Measurements from ENCODE around the gene MARCHF10.
A peak's percentile ranks its signal among the peaks of the same experiment; 100 is the strongest.
"Not testable (repeated sequence)": the region's sequence is repeated elsewhere in the genome, so short reads cannot be mapped to it uniquely, and the experiment has no call there.

MARCHF10 gene, protein sequence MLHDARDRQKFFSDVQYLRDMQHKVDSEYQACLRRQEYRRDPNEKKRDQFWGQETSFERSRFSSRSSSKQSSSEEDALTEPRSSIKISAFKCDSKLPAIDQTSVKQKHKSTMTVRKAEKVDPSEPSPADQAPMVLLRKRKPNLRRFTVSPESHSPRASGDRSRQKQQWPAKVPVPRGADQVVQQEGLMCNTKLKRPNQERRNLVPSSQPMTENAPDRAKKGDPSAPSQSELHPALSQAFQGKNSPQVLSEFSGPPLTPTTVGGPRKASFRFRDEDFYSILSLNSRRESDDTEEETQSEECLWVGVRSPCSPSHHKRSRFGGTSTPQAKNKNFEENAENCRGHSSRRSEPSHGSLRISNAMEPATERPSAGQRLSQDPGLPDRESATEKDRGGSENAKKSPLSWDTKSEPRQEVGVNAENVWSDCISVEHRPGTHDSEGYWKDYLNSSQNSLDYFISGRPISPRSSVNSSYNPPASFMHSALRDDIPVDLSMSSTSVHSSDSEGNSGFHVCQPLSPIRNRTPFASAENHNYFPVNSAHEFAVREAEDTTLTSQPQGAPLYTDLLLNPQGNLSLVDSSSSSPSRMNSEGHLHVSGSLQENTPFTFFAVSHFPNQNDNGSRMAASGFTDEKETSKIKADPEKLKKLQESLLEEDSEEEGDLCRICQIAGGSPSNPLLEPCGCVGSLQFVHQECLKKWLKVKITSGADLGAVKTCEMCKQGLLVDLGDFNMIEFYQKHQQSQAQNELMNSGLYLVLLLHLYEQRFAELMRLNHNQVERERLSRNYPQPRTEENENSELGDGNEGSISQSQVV

DNA sequence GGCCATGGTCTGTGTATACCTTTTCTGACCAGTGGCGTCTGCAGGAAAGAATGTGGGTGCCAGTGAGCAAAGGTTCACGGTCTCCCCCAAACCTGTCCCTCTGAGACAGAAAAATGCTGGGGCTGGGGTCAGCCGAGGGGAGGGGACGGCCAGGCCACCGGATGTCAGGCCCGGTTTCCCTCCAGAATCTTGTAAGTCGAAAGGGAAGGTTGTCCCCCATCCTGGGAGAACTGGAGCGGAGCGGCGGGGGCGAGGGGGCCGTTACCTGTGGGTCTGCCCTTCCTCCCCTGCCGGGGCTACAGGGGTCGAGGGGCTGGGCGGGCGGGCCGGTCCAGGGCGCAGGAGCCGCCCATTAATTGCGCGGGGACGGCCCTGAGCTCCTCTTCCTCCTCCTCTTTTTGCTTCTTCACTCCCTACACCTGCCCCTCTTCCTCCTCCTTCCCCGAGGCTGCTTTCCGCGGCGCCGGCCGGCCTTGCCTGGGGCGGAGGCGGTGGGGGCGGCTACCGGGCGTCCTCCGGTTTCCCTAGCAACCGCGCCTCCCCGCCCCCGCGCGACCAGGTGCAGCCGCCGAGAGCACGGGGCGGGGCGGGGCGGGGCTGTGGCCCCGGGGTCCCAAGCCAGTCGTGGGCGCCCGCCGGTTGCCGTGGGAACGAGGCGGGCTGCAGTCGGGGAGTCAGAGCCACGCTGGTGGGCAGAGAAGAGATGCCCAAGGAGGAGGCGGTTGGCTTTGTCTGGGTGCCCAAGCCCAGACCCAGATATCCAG is at the start of gene MARCHF10:
Gene MARCHF10, minus strand, starts transcription at position 503 of the 764 bp plus-strand sequence. CDS start 6,579 bp downstream, outside the sequence.
- DNase-seq = peak; percentile 31 to 54

DNA sequence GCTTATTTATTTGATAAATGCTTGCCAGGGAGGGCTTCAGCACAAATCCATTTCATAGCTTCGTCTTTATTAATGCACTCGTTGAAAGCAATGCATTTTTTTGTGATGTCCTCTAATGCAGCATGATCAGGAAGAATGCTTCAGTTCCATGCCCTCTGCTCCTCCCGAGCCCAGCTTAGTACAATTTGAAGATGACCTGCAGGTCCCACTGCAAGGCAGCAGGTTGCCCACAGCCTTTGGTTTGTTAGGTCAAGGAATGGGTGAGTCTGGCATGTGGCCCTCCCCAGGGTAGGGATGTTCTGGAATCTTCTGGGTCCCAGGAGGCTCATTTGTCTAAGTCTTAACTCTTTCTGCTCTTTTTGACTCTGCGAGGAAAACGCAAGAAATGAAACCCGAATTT is 49.4 kb upstream of the MARCHF10 start:
- DNase-seq = no peak

DNA sequence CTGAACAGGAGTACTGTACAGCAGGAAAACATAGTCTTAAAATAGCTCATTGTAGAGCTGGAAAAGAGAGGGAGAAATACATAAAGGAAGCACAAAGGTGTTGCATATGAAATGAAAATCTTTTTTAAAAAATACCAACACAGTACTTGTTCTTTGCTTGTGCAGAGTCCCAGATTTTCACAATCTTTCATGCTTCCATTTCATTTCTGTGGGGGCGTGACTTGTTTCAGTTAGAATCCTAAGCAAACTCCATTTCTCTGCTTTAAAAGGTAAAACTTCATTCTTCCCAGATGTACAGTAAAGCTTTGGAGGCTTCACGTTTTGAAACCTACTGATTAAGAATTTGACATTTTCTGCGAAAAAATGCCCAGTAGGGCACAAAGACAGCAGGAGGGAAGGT is 48.5 kb upstream of the MARCHF10 start:
- DNase-seq = no peak

DNA sequence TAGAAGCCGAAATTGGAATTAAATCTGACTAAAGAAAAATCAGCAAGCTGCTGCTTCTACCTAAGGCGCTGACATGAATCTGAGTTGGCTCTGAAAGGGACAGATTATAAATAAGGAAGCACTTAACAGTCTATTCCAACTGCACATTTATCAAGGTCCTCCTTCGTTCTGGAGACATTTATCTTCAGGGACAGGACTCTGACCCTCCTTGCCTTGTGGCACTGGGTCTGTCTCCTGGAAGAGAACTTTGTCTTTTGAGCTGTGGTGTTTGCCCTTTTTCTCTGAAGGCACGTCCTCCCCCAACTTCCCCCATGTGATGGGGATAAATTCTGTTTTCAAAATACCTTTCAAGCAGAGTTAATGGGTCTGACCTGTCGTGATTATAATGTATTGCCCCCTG is 47.0 kb upstream of the MARCHF10 start:
- no peak for DNase-seq

DNA sequence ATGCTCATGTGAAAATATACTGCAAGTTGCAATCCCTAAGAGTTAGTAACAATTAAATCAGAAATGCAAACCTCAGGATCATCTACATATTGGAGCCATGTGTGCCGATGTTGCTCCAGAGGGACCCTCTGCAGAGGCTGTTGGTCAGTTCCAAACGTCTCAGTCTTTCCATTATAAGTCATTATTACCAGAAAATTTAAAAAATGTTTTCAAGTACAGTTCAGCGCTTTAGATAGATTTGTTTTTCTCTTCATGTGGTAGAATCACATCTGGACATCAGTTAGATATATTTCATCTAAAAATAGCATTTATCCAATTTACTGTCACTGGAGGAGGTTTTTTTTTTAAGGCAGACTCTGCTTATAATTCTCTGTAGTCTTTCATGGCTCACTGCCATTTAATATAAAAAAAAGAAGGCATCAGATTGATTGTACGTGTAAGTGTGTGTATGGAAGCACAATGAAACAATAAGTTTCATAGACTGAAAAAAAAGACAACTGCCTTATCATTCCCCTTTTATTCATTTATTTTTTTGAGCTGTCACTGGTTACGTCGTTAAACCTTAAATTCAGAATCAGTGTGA is 46.1 kb upstream of the MARCHF10 start:
- no peak for DNase-seq

DNA sequence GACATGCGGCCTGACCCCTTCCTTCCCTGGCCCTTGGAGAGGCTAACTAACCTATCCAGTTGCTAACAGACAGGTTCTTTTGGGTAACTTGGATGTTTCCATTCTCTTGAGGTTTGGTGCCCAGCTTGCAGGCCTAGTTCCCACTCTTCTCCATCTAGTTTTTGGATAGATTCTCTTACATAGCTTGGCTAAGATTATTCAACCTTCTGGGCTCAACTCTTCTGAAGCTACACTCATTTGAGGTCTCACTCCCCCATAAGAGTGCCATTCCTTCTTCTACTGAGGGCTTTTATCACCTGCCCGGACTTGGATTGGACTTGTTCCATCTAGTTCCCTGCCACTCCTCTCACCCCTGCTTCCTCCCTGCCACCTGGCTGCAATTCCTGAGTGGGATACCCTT is 44.1 kb upstream of the MARCHF10 start:
- DNase-seq = no peak

DNA sequence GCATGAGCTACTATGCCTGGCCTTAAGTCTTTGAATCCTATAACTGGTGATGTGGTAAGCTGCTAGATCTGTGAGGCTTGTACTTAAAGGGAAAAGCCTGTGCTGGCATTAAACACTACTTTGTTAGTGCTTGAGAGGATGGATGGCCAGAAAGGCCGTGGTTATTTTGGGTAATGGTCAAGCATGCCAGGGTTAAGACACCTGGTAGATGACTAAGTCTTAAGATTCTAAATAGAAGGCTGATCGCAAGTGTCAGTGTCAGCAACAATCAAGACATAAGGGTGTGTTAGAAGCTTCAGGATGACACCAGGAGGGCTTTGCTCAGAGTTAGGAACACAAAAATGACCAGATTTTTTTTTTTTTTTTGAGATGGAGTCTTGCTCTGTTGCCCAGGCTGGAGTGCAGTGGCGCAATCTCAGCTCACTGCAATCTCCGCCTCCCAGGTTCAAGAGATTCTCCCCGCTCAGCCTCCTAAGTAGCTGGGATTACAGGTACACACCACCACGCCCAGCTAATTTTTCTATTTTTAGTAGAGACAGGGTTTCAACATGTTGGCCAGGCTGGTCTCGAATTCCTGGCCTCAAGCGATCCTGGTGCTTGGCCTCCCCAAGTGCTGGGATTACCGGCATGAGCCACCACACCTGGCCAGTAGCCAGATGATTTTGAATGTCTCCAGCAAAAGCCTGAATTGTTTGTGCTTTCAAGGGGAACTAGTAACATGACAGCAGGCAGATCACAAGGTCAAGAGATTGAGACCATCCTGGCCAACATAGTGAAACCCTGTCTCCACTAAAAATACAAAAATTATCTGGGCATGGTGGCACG is 41.7 kb upstream of the MARCHF10 start:
- DNase-seq = not testable (repeated sequence)

DNA sequence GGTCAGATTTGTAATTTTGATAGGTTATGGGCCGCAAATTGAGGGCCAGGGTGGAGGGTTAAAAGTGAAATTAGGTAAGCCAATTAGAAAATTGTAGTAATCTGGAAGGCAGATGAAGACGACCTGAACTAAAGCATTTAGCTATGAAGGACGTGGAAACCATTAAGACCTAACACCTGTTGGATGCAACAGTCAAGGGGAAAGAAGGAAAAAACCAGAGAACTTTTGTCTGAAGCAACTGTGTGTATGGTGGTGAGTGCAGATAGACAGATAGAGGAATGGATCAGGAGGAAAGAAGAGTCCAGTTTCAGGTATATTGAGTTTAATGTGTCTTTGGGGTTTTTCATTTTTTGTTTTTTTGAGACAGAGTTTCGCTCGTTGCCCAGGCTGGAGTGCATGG is 40.2 kb upstream of the MARCHF10 start:
- no peak for DNase-seq

DNA sequence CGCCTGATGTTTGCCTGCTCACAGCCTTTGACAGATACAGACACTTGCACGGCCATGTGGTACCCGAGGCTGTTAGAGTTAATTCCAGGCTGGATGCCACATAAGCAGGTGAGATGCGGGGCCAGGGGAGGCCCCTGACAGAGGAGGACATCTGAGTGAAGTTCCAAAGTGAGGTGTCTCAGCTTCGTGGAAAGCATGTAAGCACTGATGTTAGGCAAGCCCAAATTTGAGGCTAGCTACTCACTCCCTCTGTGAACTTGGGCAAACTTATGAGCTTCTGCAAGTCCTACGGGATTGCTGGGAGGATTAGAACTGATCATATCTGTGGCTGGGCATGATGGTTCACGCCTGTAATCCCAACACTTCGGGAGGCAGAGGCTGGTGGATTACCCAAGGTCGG is 39.3 kb upstream of the MARCHF10 start:
- no peak for DNase-seq

DNA sequence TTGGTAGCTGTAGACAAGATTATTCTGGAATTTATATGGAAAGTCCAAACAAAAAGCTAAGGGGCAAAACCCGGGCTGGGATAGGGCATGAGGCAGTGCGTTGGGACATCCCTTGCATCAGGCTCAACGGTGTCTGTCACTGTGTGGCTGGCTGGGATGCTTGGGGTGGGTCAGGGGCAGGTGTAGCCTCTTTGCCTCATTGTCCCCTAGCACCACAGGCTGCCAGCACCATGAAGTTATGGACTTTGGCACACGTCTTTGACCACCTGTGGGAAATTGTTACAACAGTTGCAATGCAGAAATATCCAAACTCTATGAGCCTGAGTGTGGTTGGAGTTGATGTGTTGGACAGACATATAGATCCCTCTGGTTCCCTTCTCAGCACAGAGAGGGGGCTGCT is 32.8 kb upstream of the MARCHF10 start:
- DNase-seq = no peak

DNA sequence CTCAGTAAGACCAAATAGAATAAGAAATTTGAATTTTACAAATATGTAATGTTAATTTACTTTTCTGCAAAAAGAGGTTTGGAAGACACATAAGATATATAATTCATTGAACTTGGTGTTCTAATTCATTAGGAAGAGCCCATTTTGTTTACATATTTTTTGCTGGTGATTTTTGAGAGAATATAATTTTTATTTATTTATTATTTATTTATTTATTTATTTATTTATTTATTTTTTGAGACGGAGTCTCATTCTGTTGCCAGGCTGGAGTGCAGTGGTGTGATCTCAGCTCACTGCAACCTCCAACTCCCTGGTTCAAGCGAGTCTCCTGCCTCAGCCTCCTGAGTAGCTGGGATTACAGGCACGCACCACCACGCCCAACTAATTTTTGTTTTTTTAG is 25.7 kb upstream of the MARCHF10 start:
- not testable (repeated sequence) for DNase-seq

DNA sequence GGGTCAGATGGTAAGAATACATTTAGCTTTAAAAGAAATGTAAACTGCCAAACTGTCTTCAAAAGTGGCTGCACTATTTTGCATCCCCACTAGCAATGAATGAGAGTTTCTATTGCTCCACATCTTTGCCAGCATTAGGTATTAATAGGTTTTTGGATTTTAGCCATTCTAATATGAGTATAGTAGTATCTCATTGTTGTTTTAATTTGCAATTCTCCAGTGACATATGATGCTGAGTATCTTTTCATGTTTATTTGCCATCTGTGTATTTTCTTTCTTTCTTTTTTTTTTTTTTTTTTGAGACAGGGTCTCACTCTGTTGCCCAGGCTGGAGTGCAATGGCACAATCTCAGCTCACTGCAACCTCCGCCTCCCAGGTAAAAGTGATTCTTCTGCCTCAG is 24.3 kb upstream of the MARCHF10 start:
- no peak for DNase-seq

DNA sequence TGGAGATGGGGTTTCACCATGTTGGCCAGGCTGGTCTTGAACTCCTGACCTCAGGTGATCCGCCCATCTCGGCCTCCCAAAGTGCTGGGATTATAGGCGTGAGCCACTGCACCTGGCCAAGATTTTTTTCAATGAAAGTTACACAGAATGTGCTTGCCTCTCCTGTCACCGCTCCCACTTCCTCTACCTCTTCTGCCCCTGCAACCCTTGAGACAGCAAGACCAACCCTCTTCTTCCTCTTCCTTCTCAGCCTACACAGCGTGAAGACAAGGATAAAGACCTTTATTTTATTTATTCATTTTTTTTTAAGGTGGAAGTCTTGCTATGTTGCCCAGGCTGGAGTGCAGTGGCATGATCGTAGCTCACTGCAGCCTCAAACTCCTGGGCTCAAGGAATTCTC is 23.0 kb upstream of the MARCHF10 start:
- not testable (repeated sequence) for DNase-seq

DNA sequence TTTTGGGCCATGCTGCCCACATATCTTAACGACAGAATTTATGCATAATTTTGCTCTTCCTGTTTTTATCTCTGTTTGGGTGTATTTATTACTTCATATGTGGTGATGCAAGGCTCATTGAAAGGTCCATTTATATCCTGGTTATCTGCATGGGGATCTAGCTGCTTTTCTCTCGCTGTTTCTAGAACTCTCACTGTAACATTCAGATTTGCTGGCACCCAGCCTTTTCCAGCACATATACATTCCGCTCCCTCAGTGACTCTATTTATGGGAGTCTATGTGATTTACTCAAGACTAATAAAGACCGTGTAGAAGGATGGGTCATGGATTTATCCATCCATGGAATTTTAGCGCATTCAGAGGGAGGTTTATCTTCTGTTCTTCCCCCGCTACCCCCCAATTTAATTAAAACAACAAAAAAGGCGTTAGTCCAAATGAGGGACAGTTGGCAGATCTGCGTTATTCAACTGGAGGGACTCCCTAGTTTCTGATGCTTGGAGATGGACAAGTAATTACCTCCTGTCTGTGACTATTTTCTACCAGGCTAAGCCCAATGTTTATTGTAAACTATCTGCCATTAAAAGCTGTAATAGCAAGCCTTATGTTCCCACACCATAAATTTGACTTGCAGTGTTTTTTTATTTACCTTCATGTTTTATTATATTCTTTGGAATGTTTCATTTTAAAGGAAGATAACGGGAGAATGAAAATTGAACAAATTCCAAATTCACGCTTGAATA is 19.8 kb upstream of the MARCHF10 start:
- DNase-seq = no peak

DNA sequence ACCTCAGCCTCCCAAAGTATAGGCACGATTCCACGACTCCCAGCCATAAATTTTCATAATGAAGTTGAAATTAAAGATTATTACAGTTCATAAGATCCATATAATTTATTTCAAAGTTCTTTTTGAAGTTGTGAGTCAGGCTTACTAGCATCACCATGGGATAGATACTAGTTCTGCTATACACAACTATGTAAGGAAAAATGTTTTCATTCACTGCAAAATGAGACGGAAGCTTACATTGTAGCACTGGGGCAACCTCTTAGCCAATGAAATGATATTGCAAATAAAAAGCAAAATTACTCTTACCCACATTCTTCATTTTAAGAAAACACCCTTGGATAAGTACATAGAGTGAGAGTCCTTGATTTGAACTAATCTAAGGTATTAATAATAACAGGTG is 18.8 kb upstream of the MARCHF10 start:
- DNase-seq = no peak

DNA sequence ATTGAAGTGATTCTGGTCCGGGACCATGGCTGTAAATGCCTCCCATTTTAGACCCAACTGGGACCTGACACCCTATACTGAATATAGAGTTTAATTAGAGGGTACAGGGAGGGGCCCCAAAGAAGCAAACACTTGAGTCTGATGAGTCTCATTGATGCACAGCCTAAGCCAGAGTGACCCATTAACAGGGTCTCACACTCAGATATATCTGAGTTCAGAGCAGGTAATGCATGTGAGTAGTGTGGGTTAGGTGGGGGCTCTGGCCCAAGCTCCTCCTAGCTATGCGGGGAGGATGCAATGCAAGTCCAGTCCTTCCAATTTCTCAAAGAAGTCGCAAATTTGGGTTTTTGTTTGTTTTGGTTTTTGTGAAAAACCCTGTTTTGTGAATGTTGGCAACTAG is 17.1 kb upstream of the MARCHF10 start:
- no peak for DNase-seq

DNA sequence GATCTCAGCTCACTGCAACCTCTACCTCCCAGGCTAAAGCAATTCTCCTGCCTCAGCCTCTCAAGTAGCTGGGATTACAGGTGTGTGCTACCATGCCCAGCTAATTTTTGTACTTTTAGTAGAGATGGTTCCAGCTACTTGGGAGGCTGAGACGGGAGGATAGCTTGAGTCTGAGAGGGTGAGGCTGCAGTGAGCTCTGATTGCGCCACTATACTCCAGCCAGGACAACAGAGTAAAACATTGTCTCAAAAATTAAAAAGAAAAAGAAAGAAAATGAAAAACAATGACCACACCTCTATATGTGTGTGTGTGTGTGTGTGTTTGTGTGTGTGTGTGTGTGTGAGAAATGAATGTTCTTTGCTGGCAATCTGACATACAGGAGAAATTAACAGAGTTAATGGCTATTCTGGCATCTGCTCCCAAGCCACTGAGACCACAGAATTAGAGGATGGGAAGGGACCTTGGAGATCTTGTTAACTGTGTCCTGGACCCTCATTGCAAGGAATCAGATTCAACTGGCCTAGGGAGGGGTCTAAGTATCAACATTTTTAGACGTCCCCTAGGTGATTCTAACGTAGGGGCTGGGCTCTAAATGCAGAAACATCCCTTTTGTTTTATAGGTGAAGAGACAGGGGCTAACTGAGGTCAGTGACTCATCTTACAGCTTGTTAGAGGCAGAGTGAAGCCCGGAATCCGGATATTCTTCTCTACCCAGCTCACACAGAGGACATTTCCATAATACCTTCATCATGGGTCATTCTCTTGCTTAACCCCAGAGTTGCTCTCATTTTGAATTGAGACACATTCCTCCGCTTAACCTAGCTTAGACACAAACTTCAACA is 16.4 kb upstream of the MARCHF10 start:
- no peak for DNase-seq

DNA sequence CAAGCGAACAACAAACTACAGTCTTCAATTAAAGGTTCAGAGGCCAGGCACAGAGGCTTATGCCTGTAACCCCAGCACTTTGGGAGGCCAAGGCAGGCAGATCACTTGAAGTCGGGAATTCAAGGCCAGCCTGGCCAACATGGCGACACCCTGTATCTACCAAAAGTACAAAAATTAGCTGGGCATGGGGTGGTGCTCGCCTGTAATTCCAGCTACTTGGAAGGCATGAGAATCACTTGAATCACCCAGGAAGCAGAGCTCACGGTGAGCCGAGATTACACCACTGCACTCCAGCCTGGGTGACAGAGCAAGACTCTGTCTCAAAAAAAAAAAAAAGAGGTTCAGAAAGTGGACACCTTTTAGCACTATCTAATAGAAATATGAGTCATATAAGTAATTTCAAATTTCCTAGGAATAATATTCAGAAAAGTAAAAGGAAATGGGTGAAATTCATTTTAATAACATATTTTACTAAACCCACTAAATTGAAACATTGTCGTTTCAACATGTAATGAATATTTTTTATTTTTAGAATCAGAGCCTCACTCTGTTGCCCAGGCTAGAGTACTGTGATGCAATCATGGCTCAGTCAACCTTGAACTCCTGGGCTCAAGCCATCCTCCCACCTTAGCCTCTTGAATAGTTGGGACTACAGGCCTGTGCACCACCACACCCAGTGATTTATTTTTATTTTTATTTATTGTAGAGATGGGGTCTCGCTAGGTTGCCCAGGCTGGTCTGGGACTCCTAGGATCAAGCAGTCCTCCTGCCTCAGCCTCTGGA is 15.2 kb upstream of the MARCHF10 start:
- no peak for DNase-seq

DNA sequence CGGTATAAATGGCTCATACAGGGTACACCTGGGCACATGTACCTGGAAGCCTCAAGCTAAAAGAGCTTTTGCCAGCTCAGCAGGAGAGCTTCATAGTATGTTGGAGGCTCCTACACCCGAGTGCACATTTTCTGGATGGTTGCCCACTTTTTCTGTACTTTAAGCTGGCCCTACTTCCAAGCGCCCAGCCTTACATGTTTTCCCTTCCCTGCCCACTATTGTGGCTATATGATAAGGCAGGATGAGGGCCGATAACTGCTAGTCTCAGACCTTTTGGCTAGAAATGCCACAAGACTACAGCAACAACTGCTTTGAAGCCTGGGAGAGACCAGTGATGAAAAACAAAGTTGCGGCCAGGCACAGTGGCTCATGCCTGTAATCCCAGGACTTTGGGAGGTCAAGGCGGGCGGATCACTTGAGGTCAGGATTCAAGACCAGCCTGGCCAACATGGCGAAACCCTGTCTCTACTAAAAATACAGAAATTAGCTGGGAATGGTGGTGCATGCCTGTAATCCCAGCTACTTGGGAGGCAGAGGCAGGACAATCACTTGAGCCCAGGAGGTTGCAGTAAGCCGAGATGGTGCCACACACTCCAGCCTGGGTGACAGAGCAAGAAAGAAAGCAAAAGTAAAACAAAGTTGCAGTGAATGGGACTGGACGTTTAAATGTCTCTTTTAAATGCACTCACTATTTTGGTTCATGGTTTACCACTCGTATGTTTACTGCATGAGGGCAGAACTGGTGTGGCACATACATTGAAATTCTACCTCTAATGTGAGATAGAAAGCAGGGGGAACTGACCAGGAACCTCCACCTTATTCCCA is 14.2 kb upstream of the MARCHF10 start:
- DNase-seq = no peak

Data from activated T-cell treated with anti-CD3 and anti-CD28 coated beads, Interleukin-2, amount 50 U/mL, for 48 hours (primary cell).